GM21447 (cell line): ENCODE measurements around the gene MAGEB6B.
"Not testable (repeated sequence)": the region's sequence is repeated elsewhere in the genome, so short reads cannot be mapped to it uniquely, and the experiment has no call there.

Source experiments
- ATAC-seq: cut with Tn5 transposase; IDR thresholded peaks from one replicate; pipeline ENCODE4 v1.9.1; 2021; ENCODE audit not compliant: unreplicated experiment

The MAGEB6B gene

GRCh38 chrX:26160301-26160700 lies at the start of gene MAGEB6B:
Gene MAGEB6B (plus strand): TSS chrX:26160601. CDS start chrX:26160601, 0 bp downstream.
- ATAC-seq = no peak

- ATAC-seq = no peak
Measured at GRCh38 chrX:26138274-26138673, 22.1 kb upstream of the MAGEB6B start, which contains the start of gene MAGEB18. Gene MAGEB18 (plus strand): TSS chrX:26138343. CDS start chrX:26138986, 643 bp downstream.

GRCh38 chrX:26146024-26146423 lies 14.4 kb upstream of the MAGEB6B start:
- no peak for ATAC-seq

- ATAC-seq = no peak
Measured at GRCh38 chrX:26192204-26192603, 31.8 kb downstream of the MAGEB6B start, which contains the start of gene MAGEB6. Gene MAGEB6 (plus strand): TSS chrX:26192440. CDS start chrX:26193847, 1,407 bp downstream.

- ATAC-seq = no peak
Measured at GRCh38 chrX:26203561-26203960, 43.2 kb downstream of the MAGEB6B start.

GRCh38 chrX:26204717-26205116 lies 44.3 kb downstream of the MAGEB6B start:
- ATAC-seq = not testable (repeated sequence)

GRCh38 chrX:26208012-26208411 lies 47.6 kb downstream of the MAGEB6B start:
- ATAC-seq = no peak
